Heart left ventricle (tissue), 13 donors: ENCODE results near the gene CEP85.

Experiments
- POLR2A ChIP-seq, 2 donors: fragments of 450-650 bp; IDR thresholded peaks; one replicate each; pipeline ENCODE4 v1.6.1; 2017; ENCODE audit warnings: antibody characterized with exemption in 2 of 2, mild to moderate bottlenecking in 2 of 2, moderate library complexity in 2 of 2
- TF ChIP-seq, protein P1 (sequence below), 12 donors: fragments of 200-600 bp; sonication (generic) in 4 of 12; IDR thresholded peaks; one replicate each; pipeline versions ENCODE4 v1.5.0 to v1.8.0; 2018 to 2022; ENCODE audit warnings: antibody characterized with exemption in 12 of 12, mild to moderate bottlenecking in 5 of 12
- donor health status: ischemic (EF 13 %, LVEDD 7.1; RV severe dilation, severe dysfunction).
- donor health status: DM: no; HTN: yes; CAD: no.
- donor health status: DM: no; HTN: no; CAD: no.
- donor health status: ischemic (EF 25% LVEDD 6.9; RV normal size, moderate dysfunction).
- donor health status: ischemic (EF 25% LVEDD 5.7; RV mildly dilated, moderate dysfunction).
- donor health status: ischemic (EF 35%, LVEDD 5.7; RV mildly dilated, moderate dysfunction).
- donor health status: nonischemic (EF 11% LVEDD 7.7; RV severe dilation, severe dysfunction).
- donor health status: DM: yes; HTN: yes; CAD: no.
- donor health status: PGD.
- donor health status: ischemic (EF 29% LVEDD 5.4; RV normal size, mild dysfunction).
- donor health status: nonischemic (EF 23%, LVEDD 6.1; RV moderate dilation, normal function).

DNA sequence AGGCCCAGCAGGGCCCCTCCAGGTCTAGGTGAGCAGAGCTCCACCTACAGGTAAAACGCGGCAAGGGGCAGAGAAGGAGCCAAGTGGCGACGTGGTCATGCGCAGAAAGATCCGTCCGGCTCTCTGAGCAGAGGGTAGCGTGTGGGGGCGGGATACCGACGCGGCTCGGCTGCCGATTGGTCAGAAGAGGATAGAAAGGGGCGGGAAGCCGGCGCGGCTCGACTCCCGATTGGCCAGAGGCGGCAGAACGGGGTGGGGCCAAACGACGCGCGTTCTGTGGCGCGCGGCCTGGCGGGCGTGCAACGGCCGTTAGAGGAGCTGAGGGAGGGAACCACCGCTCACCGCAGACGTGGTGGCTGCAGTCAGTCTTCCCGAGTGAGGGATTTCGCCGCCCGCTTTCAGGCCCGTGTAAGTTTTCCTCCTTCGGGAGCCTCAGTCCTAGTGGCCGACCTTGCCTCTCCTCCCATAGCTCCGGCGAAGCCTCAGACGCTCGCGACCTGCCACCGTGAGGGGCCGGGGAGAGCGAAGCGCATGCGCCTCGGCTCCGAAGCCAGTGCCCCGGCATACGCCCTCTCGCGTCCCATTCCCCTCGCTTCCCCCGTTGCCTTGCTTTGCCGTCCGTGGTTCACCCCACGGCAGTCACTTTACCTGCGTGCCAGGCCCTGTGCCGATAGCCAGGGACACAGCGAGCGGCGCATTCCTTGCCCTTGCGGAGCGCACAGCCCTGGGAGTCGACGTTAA lies at the start of gene CEP85:
- TF ChIP-seq, protein P1, sequence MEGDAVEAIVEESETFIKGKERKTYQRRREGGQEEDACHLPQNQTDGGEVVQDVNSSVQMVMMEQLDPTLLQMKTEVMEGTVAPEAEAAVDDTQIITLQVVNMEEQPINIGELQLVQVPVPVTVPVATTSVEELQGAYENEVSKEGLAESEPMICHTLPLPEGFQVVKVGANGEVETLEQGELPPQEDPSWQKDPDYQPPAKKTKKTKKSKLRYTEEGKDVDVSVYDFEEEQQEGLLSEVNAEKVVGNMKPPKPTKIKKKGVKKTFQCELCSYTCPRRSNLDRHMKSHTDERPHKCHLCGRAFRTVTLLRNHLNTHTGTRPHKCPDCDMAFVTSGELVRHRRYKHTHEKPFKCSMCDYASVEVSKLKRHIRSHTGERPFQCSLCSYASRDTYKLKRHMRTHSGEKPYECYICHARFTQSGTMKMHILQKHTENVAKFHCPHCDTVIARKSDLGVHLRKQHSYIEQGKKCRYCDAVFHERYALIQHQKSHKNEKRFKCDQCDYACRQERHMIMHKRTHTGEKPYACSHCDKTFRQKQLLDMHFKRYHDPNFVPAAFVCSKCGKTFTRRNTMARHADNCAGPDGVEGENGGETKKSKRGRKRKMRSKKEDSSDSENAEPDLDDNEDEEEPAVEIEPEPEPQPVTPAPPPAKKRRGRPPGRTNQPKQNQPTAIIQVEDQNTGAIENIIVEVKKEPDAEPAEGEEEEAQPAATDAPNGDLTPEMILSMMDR (IDR thresholded peaks at IDR 0.05) = peak; percentile 72 to 95 (median 86)
- TF ChIP-seq POLR2A (IDR thresholded peaks at IDR 0.05) = peak; percentile 61 to 93
